Astrocyte (in vitro differentiated cells and primary cell): ENCODE measurements around the gene IPO4.

Experiments used
- CTCF ChIP-seq: IDR thresholded peaks from 2 replicates; pipeline ENCODE4 v1.5.1; 2011; ENCODE audit warnings: low read depth, mild to moderate bottlenecking, inconsistent platforms, low read length, moderate library complexity; ENCODE audit not compliant: insufficient read depth
- EZH2 ChIP-seq: IDR thresholded peaks from 2 replicates; pipeline ENCODE4 v1.6.1; 2012; ENCODE audit warnings: mild to moderate bottlenecking, low read length, inconsistent platforms; ENCODE audit not compliant: insufficient read depth

GRCh38 chr14:24171422-24172260 is 17.0 kb downstream of the IPO4 start, which contains the start of gene REC8:
- no peak for TF ChIP-seq CTCF
- no peak for TF ChIP-seq EZH2
